HG03520 (cell line): Measurements from ENCODE around the gene MRLN.
"Not testable (repeated sequence)": the region's sequence is repeated elsewhere in the genome, so short reads cannot be mapped to it uniquely, and the experiment has no call there.

Experiments
- ATAC-seq: cut with Tn5 transposase; IDR thresholded peaks from one replicate; pipeline ENCODE4 v1.9.1; 2021; ENCODE audit warnings: mild to moderate bottlenecking, moderate library complexity; ENCODE audit not compliant: unreplicated experiment

The MRLN gene

DNA sequence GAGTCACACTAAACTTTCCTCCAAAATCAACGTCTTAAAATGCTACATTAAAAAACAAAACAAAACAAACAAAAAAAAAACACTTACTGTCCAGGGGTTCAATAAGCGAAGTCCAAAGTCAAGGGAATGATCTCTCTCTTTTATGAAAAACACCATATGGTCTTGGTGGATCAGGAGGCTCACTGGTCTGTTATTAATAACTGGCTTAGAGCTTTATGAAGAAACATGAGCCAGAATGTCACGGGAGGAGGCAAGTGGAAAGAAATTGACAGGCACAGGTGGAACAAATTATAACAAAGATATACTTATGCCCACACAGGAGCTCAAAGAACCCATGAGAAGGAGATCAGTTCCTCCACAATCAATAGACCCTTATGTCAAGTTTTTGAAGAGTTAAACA is at the start of gene MRLN:
TSS of gene MRLN (minus strand) at position 189 of the 400 bp plus-strand sequence.
- ATAC-seq = no peak

GRCh38 chr10:59801171-59801570 is 47.9 kb upstream of the MRLN start:
- ATAC-seq = no peak

- no peak for ATAC-seq
Observed at GRCh38 chr10:59799421-59799820, 46.2 kb upstream of the MRLN start.

GRCh38 chr10:59793919-59794318 is 40.7 kb upstream of the MRLN start:
- ATAC-seq = no peak

DNA sequence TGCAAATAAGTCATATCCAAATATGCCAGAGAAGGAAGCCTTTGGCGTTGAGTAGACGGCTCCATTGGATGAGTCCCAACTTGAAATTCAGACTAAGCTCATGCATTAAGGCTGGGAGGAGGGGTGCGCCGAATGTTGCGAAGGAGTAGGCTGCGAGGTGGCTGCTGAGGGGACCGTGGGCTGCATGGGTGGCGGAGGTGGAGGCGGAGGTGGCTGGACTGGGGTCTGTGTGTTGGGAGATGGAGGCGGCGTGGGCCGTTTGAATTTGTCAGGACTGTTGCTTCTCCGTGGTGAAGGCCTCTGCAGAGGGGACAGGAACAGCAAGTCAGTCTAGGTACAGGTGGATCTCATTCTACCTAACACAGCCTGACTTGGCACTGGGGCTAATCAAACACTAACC is 39.6 kb upstream of the MRLN start:
- no peak for ATAC-seq

DNA sequence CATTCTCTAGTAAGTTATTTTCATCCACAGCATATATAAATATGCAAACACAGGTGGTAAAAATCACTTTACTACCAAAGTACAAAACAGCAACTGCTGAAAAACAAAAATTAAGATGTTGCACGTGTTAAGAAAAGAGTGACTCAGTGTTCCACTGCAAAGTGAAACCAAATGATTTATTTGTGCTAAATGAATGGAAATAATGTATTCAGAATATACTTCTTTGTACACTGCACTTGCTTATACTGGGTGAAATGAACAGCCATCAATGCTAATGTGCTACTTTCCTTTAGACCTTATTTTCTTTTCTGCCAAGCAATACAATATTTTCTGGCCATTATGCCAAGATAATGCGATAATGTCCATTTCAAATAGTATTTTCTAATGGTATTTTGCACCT is 38.3 kb upstream of the MRLN start:
- ATAC-seq = no peak

GRCh38 chr10:59790080-59790479 is 36.8 kb upstream of the MRLN start:
- not testable (repeated sequence) for ATAC-seq

DNA sequence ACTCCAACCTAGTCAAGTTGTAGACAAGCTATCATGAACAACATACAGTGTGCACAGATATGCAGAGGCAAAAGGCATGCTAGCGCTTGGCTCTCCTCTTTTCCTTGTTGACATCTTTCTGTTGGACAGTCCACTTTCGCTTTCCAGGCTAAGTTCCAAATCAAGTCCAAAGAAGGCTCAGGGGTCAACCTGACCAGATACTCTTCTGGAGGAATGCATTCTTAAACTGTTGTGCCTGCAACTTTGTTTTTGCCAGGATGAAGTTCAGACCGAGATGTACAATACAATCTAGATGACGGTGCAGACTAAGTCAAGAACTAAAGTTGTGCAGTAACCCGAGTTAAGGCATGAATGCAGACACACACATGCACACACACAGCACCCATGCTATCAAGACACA is 35.7 kb upstream of the MRLN start:
- not testable (repeated sequence) for ATAC-seq

- not testable (repeated sequence) for ATAC-seq
Observed at GRCh38 chr10:59787032-59787431, 33.8 kb upstream of the MRLN start.

DNA sequence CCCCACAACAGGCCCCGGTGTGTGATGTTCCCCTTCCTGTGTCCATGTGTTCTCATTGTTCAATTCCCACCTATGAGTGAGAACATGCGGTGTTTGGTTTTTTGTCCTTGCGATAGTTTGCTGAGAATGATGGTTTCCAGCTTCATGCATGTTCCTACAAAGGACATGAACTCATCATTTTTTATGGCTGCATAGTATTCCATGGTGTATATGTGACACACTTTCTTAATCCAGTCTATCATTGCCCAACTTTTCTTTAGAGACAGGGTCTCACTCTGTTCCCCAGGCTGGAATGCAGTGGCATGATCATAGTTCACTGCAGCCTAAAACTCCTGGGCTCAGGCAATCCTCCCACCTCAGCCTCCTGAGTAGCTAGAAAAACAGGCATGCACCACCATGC is 32.2 kb upstream of the MRLN start:
- ATAC-seq = not testable (repeated sequence)

DNA sequence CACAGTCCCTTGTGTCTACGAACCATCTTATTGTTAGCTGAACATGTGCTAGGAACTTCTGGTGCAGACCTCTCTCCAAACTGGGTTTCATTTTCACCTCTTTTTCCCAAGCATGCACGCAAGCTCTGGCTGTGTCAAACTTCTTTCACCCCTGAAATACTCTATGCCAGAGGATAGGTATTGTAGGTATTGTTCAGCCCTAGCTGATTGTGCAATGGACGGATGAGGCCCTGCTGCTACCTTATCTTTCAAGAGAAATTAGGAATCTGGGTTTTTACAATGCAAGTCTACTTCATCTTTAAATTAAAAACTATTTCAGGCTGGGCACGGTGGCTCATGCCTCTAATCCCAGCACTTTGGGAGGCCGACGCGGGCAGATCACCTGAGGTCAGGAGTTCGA is 28.3 kb upstream of the MRLN start:
- no peak for ATAC-seq

DNA sequence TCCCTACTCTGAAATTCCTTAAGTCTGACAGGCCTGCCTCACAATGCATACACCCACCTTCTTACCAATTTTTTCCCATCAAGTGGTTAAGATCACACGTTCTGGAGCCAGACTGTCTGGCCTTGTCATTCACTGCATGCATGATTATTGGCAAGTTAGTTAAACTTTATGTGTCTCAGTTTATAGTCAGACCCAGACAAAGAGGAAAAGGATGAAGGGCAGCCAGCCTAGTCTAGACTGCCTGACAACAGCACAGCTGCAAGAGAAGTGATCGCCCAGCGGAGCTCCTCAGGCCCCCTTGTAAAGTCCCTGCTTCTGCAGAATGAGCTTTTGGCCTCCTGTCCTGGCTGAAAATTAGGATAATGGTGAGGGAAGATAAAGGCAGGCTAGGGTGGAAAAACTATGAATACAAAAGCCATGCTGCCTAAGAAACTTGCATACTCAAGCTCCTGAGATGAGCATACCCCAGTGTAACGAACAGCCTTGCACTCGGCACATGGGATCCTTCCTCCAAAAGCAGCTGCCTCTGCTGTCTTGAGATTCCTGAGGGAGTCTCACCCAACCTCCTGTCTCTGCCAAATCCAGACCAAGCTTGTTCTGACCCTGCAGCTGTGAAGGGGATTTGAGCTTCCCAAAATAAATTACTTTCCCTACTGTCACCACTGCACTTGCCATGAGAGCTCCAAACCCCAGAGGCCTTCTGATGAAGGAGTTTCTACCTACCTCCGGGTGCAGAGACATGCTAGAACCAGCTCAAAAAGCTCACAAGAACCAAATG is 26.7 kb upstream of the MRLN start:
- ATAC-seq = no peak

GRCh38 chr10:59774451-59774850 is 21.2 kb upstream of the MRLN start:
- ATAC-seq = no peak

DNA sequence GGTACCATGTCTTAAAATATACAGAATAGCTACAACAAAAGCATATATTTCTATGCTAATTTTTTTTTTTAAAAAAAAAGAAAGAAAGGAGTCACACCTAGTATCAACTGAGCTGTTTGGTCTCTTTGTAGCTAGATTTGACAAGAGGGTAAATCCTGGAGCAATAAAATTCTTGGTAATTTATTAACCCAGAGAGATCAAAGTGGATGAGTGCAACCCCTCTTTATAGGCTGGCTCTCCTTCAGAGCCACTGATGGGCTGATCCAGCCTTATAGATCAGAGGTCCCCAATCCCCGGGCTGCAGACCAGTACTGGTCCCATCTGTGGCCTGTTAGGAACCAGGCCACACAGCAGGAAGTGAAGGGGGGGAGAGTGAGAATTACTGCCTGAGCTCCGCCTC is 19.8 kb upstream of the MRLN start:
- ATAC-seq = no peak

DNA sequence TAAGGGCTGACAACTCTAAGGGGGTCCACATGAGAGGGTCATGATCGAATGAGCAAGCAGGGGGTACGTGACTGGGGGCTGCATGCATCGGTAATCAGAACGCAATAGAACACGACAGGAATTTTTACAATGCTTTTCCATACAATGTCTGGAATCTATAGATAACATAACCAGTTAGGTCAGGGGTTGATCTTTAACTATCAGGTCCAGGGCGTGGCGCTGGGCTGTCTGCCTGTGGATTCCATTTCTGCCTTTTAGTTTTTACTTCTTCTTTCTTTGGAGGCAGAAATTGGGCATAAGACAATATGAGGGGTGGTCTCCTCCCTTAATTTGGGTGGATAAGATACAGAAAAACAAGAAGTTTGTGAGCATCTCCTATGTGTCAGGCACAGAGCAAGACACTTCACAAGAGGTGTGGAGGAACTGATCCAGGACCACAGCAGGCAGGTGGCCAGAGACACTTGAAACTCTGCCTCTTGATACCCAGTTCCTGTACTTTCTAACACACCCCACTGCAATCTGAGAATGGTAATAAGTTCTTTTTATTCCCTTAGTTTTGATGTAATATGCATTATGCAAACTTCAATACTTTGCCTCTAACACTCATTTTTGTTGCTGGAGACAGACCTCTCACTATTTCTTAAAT is 18.0 kb upstream of the MRLN start:
- no peak for ATAC-seq

GRCh38 chr10:59770689-59771088 is 17.4 kb upstream of the MRLN start:
- ATAC-seq = no peak

- no peak for ATAC-seq
Observed at GRCh38 chr10:59762505-59762904, 9.2 kb upstream of the MRLN start.

GRCh38 chr10:59757966-59758365 is 4.7 kb upstream of the MRLN start:
- ATAC-seq = no peak

DNA sequence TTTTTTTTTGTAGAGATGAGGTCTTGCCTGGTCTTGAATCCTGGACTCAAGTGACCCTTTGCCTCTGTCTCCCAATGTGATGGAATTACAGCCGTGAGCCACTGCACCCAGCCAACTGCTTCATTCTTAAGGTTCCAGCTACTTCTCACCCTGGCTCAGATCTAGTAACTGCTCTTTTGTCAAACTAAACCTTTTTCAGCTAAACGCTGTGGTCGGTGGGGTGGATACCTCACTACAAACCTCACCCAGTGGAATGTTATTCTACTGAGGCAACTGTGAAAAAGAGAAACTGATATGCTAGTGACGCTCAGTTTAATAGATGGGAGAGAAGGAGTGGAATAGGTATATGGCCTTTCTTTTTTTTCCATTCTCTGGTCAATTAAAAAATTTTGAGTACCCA is 1.7 kb upstream of the MRLN start:
- no peak for ATAC-seq

GRCh38 chr10:59752278-59752940 is 846 bp downstream of the MRLN start:
- ATAC-seq = no peak

DNA sequence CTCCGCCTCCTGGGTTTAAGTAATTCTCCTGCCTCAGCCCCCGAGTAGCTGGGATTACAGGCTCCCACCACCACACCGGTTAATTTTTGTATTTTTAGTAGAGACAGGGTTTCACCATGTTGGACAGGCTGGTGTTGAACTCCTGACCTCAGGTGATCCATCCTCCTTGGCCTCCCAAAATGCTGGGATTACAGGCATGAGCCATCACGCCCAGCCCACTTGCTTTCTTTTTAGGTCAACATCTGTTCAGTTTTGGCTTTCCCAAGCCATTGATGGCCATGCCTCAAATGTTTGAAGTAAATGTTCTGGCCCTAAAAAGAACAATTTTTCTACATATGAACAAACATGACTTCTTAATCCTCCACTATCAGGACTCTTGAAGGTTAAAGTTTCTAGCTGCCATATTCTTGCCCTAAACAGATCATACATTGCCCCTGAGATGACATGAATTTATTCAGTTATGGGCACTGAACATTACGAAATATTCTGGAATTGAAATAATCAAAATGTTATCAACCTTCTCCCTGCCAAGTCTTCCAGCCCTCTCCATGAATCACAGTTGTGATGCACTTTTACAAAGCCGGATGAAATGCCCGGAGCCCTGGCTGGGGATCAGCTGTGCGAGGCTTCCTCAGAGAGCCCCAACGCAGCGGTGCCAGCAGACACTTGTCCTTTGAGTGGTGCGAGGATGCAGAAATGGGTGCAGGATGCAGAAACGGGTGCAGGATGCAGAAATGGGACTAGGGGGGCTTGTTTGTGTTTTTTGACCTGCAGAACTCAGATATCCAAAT is 2.9 kb downstream of the MRLN start:
- no peak for ATAC-seq
